Left forelimb (tissue), 1 donor: Measurements from ENCODE around the gene FIG4.
"Not testable (repeated sequence)": the region's sequence is repeated elsewhere in the genome, so short reads cannot be mapped to it uniquely, and the experiment has no call there.

Experiments
- DNase-seq: peaks from one replicate; pipeline ENCODE4 v3.0.0-alpha.2; 2018; ENCODE audit warnings: low spot score

Gene FIG4

DNA sequence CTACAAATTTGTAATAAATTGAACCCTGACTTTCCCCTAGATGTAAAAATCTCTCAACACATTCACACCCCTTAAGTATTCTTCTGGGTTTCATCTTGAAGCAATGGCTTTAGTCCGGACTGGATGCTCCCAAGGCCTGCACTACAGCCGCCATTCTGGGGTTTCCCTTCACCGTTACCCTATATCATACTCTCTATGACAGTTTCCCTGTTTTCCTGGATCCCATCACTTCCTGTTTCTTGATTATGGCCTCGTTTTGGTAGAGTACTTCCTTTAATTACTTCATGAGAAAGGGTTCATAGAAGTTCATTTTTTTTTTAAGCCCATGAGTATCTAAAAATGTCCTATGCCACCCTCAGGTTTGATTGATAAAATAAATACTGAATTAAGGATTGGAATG is 11.7 kb downstream of the FIG4 start:
- no peak for DNase-seq

GRCh38 chr6:109705258-109705657 is 14.2 kb downstream of the FIG4 start:
- peak; percentile 77 for DNase-seq

- DNase-seq, result no peak
Observed at GRCh38 chr6:109706513-109706912, 15.4 kb downstream of the FIG4 start.

GRCh38 chr6:109708099-109708498 is 17.0 kb downstream of the FIG4 start:
- DNase-seq, result not testable (repeated sequence)

DNA sequence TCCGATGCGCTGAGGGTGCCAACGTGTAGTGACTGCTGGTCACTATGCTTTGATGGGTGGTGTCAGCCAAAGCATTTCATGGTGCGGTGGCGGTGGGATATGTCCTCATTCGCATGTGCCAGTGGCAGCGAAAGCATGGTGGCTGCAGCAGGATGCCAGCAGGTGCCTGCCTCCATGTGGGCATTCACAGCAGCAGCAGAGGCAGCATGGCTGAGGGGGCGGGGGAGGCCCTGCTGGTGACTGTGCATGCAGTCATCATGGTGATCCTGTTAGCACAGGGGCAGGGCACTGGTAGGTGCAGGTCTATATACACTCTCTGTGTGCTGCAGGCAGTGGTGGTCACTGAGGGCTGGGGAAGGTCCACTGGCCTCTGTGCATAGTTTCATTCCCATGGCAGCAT is 22.0 kb downstream of the FIG4 start:
- no peak for DNase-seq

DNA sequence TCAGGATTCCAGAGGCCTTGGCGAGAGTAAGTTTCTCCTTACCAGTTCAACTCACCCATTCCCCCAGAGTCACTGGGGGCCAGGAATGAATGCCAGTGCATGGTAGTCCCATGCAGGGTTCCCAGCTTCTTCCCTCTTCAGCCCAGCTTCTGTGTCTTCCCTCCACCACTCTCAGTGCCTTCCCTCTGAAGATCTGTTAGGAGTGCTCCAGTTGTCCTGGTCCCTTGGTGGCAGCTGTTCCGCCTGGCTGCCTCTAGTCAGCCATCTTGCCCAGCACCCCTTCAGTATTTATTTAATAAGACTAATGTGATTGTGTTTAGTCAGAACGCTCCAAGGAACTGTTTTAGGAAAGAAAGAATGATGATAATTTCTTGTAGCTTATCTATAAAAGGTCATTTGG is 23.1 kb downstream of the FIG4 start:
- DNase-seq, result no peak

DNA sequence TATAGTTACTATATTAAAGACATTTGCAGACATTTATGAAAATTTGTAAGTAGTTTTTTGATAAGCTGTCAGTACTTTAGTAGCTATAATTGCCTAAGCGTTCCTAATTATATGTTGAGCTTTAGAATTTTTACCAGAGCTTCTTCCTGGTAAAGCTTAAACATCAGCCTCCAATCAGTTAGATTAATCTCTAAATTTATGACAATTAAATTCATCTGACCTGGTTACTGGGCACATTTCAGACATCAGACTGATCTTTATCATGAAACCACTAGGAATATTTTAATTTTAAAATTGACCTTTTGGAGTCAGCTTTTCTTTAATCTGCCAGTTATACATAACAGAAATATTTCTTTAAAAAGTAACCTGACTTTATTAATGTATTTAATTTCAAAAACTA is 23.5 kb downstream of the FIG4 start:
- DNase-seq, result no peak

- DNase-seq, result no peak
Observed at GRCh38 chr6:109715616-109716015, 24.5 kb downstream of the FIG4 start.

DNA sequence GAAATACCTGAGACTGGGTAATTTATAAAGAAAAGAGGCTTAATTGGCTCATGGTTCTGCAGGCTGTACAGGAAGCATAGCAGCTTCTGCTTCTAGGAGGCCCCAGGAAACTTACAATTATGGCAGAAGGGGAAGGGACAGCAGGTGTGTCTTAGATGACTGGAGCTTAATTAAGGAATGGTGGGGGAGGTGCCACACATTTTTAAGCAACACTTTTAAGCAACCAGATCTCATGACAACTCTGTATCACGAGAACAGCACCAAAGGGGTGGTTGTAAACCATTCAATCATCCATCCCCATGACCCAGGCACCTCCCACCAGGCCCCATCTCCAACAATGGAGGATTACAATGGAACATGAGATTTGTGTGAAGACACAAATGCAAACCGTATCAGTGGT is 26.9 kb downstream of the FIG4 start:
- DNase-seq, result no peak

- no peak for DNase-seq
Observed at GRCh38 chr6:109718991-109719390, 27.9 kb downstream of the FIG4 start.

DNA sequence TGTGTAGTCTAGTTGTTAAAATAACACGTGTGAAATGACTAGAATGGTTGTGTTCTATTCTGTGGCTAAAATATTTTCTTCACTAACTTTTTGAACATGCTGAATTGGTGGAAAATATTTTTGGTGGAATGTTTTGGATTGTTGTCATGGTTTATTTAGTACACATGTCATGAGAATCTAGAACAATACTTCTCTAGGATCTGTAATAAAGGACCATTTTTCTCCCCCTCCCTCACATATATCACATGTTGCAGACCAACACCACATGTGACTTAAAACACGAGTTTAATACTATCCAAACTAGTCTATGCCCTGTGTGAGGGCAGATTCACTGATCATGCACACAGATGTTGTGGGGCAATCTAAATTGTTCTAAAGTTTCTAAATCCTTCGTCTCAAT is 29.2 kb downstream of the FIG4 start:
- no peak for DNase-seq

GRCh38 chr6:109722011-109722410 is 30.9 kb downstream of the FIG4 start:
- no peak for DNase-seq

DNA sequence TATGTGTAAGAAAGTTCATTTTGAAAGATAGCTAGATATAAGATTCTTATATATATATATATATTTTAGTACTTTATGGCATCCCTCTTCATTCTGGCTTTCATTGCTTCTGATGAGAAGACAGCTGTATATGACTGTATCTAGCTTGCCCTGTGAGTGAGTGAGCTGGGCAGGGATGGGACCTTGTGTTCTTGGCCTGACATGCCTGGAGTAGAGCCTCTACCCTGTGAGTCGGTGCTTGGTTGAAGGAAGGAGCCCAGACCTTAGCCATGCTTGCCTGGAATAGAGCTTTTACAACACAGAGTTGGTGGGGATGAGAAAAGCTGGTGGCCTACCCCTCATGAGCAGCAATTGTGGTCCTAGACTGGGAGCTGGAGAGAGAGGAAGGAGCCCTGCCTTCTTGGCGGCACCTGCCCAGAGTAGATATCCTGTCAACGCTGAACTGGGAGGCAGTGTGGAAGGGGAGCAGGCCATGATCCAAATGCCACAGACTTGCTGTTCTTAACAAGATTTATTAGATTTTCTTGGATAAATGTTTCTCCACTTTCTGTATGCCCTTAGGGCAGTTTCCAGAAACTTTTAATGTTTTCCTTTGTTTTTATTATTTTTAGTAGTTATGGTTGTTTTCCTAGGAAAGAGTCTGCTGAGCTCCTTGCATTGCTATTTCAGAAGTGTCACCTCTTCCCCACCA is 31.6 kb downstream of the FIG4 start:
- DNase-seq, result no peak

GRCh38 chr6:109725250-109725649 is 34.2 kb downstream of the FIG4 start:
- DNase-seq, result not testable (repeated sequence)

- no peak for DNase-seq
Observed at GRCh38 chr6:109736273-109737025, 45.4 kb downstream of the FIG4 start.

GRCh38 chr6:109738255-109738654 is 47.2 kb downstream of the FIG4 start:
- DNase-seq, result no peak

- DNase-seq, result no peak
Observed at GRCh38 chr6:109738667-109739066, 47.6 kb downstream of the FIG4 start.

- no peak for DNase-seq
Observed at GRCh38 chr6:109739686-109740085, 48.6 kb downstream of the FIG4 start.

- DNase-seq, result no peak
Observed at GRCh38 chr6:109740787-109741186, 49.7 kb downstream of the FIG4 start.

DNA sequence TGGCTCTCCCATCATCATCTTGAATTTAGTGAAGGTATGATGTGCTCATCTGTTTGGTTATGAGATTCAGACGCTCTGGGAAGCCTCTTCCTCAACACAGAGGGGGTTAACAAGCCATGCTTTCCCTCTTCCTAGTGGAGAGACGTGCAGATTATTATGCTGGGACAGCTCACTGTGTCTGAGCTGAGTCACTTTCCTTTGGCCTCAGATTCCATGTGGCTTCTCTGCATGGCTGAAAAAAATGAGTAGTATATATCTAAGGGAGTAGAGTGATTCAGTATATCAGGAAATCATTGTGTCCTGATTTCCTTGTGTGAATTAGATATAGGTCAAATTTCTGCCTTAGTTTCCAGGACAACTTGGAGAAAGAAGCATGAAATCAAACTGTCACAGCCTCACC is 52.6 kb downstream of the FIG4 start:
- no peak for DNase-seq

- DNase-seq, result not testable (repeated sequence)
Observed at GRCh38 chr6:109744779-109745178, 53.7 kb downstream of the FIG4 start.

DNA sequence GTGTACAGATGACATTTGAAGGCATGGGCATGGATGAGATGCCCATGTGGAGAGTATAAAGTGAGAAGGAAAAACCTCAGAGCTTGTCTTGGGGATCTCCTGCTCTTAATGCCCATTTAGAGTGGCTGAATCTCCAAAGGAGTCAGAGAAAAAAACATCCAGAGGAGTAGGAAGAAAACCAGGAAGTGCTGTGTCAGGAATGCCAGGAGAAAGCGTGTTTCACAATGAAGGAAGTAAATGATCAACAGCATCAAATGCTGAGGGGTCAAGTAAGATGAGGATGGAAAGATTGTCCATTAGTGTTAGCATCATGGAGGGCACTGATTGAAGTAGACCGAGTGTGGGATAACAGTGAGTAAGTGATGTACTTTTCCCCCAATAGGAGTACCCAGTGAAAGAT is 56.1 kb downstream of the FIG4 start:
- DNase-seq, result no peak

DNA sequence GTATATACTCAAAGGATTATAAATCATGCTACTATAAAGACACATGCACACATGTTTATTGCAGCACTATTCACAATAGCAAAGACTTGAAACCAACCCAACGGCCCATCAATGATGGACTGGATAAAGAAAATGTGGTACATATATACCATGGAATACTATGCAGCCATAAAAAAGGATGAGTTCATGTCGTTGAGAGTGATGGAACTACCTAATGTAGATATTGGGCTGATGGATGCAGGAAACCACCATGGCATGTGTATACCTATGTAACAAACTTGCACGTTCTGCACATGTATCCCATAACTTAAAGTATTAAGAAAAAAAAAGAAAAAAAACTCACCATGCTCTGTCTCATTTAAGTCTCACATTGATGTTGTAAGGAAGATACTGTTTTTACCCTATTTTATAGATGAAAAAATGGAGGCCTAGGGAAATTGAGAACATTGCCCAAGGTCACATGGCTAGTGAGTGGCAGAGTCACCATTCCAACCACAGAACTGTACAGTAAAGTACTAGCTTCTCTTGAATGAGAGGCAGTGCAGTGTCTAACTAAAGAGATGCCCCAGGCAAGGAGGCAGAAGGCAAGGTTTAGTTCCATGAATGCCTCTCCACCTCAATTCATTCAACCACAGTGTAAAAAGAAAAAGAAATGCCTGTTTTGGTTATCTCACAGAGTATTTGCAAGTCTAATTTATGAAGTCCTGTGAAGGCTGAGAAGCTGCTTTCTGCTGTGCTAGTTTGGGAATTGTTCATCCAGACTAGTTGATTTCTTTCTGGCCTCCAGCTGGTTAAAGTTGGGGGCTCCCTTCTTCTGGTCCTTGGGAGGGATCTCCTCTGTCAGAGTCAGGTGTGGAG is 68.2 kb downstream of the FIG4 start:
- DNase-seq, result no peak
